ENCODE data around the gene DUSP16.

DNA sequence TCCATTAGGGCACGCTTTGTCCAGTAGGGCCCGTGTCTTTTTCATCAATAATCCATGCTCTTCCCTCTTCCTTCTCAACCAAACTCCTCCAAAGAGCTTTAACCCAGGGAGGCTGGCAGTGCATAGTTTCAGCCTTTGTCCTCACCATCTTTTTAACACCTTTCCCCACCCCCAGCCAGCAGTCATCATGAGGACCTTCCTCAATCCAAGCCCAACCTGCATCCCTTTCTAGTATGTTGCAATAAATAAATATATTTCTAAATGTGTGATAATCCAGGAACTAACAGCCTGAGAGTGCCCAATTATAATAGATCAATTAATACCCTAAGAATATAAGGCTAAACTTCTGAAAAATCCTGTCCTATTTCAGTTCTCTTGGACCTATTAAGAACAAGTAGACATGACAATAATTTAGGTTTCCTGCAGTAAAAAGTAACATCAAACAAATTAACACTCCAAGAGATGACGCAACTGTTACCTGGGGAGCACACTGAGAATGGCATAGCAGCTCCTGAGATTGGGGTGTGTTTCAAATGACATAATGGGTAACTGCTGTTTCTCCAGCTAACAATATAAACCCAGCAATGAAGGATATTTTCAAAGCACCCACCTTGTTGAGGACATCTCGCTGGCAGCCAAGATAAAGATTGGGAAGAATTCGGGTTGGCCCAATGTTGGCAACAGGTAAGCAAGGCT is 62.6 kb downstream of the DUSP16 start:
- TF ChIP-seq, protein P1, sequence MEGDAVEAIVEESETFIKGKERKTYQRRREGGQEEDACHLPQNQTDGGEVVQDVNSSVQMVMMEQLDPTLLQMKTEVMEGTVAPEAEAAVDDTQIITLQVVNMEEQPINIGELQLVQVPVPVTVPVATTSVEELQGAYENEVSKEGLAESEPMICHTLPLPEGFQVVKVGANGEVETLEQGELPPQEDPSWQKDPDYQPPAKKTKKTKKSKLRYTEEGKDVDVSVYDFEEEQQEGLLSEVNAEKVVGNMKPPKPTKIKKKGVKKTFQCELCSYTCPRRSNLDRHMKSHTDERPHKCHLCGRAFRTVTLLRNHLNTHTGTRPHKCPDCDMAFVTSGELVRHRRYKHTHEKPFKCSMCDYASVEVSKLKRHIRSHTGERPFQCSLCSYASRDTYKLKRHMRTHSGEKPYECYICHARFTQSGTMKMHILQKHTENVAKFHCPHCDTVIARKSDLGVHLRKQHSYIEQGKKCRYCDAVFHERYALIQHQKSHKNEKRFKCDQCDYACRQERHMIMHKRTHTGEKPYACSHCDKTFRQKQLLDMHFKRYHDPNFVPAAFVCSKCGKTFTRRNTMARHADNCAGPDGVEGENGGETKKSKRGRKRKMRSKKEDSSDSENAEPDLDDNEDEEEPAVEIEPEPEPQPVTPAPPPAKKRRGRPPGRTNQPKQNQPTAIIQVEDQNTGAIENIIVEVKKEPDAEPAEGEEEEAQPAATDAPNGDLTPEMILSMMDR (conservative IDR thresholded peaks at IDR 0.05; ENCODE audit: low read depth in 2 of 2) = no peak
- TF ChIP-seq ZNF331 (CRISPR knock-in tag; IDR thresholded peaks at IDR 0.05; ENCODE audit: low read depth) (no peak), POLR2AphosphoS5 (IDR thresholded peaks at IDR 0.05; ENCODE audit: low read depth) (no peak)

All from GM23338 (cell line).